Kidney epithelial cell (primary cell): ENCODE data around the gene GART. TPM values are rescaled to one million over a fixed set of nuclear protein-coding genes. Genes with fewer than 3 reads are reported as not detected.

ENCODE experiments used
- DNase-seq: peaks from one replicate; pipeline ENCODE4 v3.0.0-alpha.2; 2010; ENCODE audit warnings: low read depth
- H3K27me3 ChIP-seq: 2 replicates; pipeline ENCODE4 v1.6.0; 2011; ENCODE audit warnings: low read length; ENCODE audit not compliant: control insufficient read depth, insufficient read depth
- H3K36me3 ChIP-seq: 2 replicates; pipeline ENCODE4 v1.5.1; 2011; ENCODE audit warnings: low read length; ENCODE audit not compliant: control insufficient read depth, insufficient read depth
- H3K4me3 ChIP-seq: 2 replicates; pipeline ENCODE4 v1.5.1; 2011; ENCODE audit warnings: low read depth, mild to moderate bottlenecking, control low read depth, low read length
- total RNA-seq: library from RNA; depleted of rRNA; stranded (reverse); fragments of >200 nt; gene quantifications from 2 replicates; pipeline ENCODE4 v1.2.3, GENCODE V29; 2015
- TF ChIP-seq, protein P1 (sequence below): IDR thresholded peaks from 2 replicates; pipeline ENCODE4 v1.5.1; 2011; ENCODE audit warnings: mild to moderate bottlenecking, moderate library complexity, low read length, control low read depth, inconsistent platforms; ENCODE audit not compliant: insufficient read depth, poor library complexity, severe bottlenecking

Gene GART
- total RNA-seq, 1 donor from 2014 or later: 161 TPM

DNA sequence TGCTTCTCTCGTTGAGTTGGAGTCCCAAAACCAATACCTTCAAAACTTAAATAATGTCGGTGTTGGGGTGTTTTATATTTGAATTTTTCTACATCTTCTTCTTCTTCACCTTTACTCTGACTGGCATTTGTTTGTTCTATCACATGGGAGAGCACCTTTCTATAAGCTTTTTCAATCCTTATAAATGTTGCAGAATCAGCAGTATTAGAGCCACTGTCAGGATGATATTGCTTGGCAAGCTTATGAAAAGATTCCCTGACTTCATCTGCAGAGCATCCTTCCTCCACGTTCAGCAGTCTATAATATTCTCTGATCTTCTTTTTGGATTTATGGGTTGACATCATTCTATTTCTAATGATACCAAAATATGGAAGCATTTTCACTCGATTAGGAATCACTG, 53.0 kb downstream of the GART start:
- TF ChIP-seq, protein P1, sequence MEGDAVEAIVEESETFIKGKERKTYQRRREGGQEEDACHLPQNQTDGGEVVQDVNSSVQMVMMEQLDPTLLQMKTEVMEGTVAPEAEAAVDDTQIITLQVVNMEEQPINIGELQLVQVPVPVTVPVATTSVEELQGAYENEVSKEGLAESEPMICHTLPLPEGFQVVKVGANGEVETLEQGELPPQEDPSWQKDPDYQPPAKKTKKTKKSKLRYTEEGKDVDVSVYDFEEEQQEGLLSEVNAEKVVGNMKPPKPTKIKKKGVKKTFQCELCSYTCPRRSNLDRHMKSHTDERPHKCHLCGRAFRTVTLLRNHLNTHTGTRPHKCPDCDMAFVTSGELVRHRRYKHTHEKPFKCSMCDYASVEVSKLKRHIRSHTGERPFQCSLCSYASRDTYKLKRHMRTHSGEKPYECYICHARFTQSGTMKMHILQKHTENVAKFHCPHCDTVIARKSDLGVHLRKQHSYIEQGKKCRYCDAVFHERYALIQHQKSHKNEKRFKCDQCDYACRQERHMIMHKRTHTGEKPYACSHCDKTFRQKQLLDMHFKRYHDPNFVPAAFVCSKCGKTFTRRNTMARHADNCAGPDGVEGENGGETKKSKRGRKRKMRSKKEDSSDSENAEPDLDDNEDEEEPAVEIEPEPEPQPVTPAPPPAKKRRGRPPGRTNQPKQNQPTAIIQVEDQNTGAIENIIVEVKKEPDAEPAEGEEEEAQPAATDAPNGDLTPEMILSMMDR: no peak
- Histone ChIP-seq H3K36me3 (no peaks in the 10 kb centered on the region), H3K4me3 (no peak overlapping the region), H3K27me3 (no peaks in the 10 kb centered on the region)
- DNase-seq: no peak

DNA sequence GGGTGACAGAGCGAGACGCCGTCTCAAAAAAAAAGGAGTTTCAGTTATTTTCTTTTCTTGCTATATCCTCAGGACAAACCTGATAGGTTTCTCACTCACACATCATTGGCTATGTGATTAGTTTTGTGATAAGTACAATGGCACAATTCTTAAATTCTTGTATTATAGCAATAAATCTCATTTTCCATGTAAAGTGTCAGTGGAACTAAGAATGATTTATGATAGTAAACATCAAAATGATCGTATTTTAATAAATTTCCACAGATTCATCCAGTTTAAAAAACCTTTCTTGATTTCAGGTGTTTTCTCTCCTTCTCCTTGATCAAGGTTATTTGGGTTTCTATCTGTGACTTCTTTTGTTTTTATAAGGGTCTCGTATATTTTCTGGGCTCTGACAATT, 53.9 kb downstream of the GART start:
- TF ChIP-seq, protein P1: no peak
- no peak for DNase-seq
- Histone ChIP-seq H3K4me3 (no peak overlapping the region), H3K27me3 (no peaks in the 10 kb centered on the region), H3K36me3 (no peaks in the 10 kb centered on the region)

DNA sequence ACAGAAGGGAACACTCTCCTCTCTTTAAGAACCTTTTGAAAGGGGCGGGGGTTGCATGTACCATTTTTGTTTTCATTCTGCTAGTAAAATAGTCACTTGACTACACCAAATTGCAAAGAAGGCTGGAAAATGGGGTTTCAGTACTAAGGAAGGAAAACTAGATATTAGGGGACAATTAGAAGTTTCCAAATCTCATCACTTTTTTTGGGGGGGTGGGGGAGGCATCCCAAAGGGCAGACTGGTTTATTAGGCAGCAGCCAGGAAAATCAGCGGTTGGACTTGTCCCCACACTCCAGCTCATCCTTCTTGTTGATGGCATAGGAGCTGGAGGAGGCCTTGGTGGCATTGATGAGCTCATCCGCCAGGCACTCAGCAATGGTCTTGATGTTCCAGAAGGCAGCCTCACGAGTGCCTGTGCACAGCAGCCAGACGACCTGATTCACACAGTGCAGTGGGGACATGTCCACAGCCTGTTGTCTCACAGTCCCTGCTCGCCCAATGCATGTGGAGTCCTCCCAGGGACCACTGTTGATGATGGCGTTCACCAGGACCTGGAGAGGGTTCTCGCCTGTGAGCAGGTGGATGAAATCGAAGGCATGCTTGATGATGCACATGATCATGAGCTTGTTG, 60.5 kb downstream of the GART start:
- H3K36me3 ChIP-seq: no peaks in the 10 kb centered on the region
- H3K27me3 ChIP-seq: no peaks in the 10 kb centered on the region
- TF ChIP-seq, protein P1: no peak
- H3K4me3 ChIP-seq: no peak overlapping the region
- DNase-seq: no peak

DNA sequence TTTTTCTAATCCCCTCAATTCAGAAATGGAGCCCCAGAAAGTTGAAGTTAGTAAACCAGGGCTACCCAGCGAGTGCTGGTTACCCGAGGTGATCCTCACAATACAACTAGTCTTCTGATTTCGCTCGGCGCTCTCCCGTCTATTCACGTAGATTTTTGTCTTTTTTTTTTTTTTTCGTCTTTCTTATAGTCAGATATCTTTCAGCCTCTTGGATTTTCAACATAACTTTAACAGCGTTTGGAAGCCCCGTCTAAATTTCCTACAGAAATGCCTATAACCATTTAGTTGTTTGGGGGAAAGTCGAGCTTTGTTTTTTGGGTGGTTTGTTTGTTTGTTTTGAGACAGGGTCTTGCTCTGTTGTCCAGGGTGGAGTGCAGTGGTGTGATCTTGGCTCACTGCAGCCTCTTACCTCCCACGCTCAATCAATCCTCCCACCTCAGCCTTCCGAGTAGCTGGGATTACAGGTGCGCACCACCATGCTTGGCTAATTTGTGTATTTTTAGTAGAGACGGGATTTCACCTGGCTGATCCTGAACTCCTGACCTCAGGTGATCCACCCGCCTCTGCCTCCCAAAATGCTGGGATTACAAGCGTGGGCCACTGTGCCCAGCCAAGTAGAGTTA, 61.3 kb downstream of the GART start:
- TF ChIP-seq, protein P1: no peak
- no peak for DNase-seq

DNA sequence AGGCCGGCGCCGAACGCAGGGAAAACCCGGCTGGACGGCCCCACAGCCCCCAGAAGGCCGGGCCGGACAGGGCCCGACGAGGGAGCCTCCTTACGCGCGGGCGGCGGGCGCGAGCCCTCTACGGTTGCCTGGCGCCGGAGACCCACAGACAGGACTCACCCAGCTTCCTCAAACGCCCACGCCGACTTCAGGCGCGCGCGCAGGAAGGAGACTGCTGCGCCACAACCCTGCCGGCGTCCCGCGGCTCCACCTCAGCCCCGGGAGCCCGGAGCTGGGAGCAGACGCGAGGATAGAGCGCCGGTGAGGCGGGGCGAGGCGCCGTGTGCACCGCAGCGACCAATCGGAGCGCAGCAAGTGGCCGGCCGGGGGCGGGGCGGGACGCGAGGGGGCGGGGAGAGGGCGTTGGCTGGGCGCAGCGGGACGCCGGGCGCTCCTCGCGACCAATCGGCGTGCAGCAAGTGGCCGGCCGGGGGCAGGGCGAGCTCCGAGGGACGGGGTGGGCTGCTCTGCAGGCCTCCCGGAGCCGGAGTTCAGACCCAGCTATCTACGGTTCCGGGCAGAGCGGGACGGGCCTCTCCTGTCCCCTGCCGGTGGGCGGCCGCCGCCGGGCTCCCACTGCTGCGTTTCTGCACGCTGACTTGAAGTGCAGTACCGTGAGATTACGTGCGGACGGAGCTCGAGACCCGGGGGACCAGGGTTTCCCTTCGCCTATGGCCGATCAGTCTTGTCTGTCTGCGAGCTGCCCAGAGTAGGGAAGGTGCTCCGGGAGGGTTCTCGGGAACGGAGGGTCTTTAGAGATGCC, 62.0 kb downstream of the GART start, which contains the start of gene TMEM50B:
TMEM50B (minus strand) TSS at position 296 of the 802 bp plus-strand sequence. CDS start 11,089 bp downstream, outside the sequence.
- Histone ChIP-seq H3K27me3 (no peaks in the 10 kb centered on the region), H3K4me3 (peak within 1 kb of the TSS; percentile 92), H3K36me3 (no peaks in the 10 kb centered on the region)
- TF ChIP-seq, protein P1: peak; percentile 52
- peak; percentile 68 for DNase-seq

More for the DNA sequence above, 61.3 kb downstream of the GART start:
- Histone ChIP-seq H3K4me3 (peak overlapping the region; percentile 69), H3K36me3 (no peaks in the 10 kb centered on the region), H3K27me3 (no peaks in the 10 kb centered on the region)
